Kasumi-1 (cell line): ENCODE data around the gene RHOBTB1.

ENCODE experiments used
- DNase-seq, 2 experiments: peaks; one replicate each; lab custom pipeline; 2025; lab: John Stamatoyannopoulos, UW

RHOBTB1 gene

GRCh38 chr10:60965696-60966095 is 21.7 kb upstream of the RHOBTB1 start:
- no peak for DNase-seq

- peak; percentile 79 to 86 for DNase-seq
Measured at GRCh38 chr10:60964257-60965235, 20.6 kb upstream of the RHOBTB1 start.

GRCh38 chr10:60963441-60964256 is 19.7 kb upstream of the RHOBTB1 start:
- no peak for DNase-seq

- no peak for DNase-seq
Measured at GRCh38 chr10:60962946-60963345, 19.0 kb upstream of the RHOBTB1 start.

GRCh38 chr10:60960913-60961312 is 16.9 kb upstream of the RHOBTB1 start:
- no peak for DNase-seq

GRCh38 chr10:60960031-60960430 is 16.0 kb upstream of the RHOBTB1 start:
- DNase-seq = no peak

- no peak for DNase-seq
Measured at GRCh38 chr10:60958892-60959601, 15.1 kb upstream of the RHOBTB1 start.

GRCh38 chr10:60957667-60958221 is 13.8 kb upstream of the RHOBTB1 start:
- DNase-seq = no peak

- no peak for DNase-seq
Measured at GRCh38 chr10:60955957-60956425, 12.0 kb upstream of the RHOBTB1 start.

GRCh38 chr10:60955316-60955715 is 11.3 kb upstream of the RHOBTB1 start:
- no peak for DNase-seq

- DNase-seq = no peak
Measured at GRCh38 chr10:60954035-60954434, 10.1 kb upstream of the RHOBTB1 start.

- no peak for DNase-seq
Measured at GRCh38 chr10:60953420-60953819, 9.4 kb upstream of the RHOBTB1 start.

GRCh38 chr10:60952846-60953220 is 8.8 kb upstream of the RHOBTB1 start:
- no peak for DNase-seq

- no peak for DNase-seq
Measured at GRCh38 chr10:60952067-60952845, 8.3 kb upstream of the RHOBTB1 start.

- no peak for DNase-seq
Measured at GRCh38 chr10:60951272-60951724, 7.3 kb upstream of the RHOBTB1 start.

GRCh38 chr10:60950300-60950699 is 6.3 kb upstream of the RHOBTB1 start:
- no peak for DNase-seq

- DNase-seq = no peak
Measured at GRCh38 chr10:60948851-60949250, 4.9 kb upstream of the RHOBTB1 start.

GRCh38 chr10:60944910-60945297 is 919 bp upstream of the RHOBTB1 start:
- DNase-seq = peak in 1 of 2 experiments; percentile 55

- peak; percentile 63 to 79 for DNase-seq
Measured at GRCh38 chr10:60943316-60944057, 498 bp downstream of the RHOBTB1 start.

GRCh38 chr10:60942788-60943315 is 1.1 kb downstream of the RHOBTB1 start:
- peak; percentile 87 to 94 for DNase-seq
